K562 (cell line): ENCODE results near the gene IQGAP3. TPM values are rescaled to one million over a fixed set of nuclear protein-coding genes. Genes with fewer than 3 reads are reported as not detected.

Experiments
- AFF1 ChIP-seq, 2 experiments: fragments of 450-650 bp; IDR thresholded peaks; 2 replicates each; pipeline ENCODE4 v1.6.1; 2018; ENCODE audit warnings: mild to moderate bottlenecking in 2 of 2, low read depth in 1 of 2; ENCODE audit not compliant: partially characterized antibody in 2 of 2
- DMBX1 ChIP-seq: fragments of 250-450 bp; sonication (Bioruptor Pico); IDR thresholded peaks from 2 replicates; pipeline ENCODE4 v1.8.0; 2022; ENCODE audit warnings: inconsistent platforms, mild to moderate bottlenecking, moderate library complexity, borderline replicate concordance
- HMG20B ChIP-seq: fragments of 250-450 bp; sonication (Bioruptor Pico); IDR thresholded peaks from 2 replicates; pipeline ENCODE4 v1.5.0; 2021; ENCODE audit warnings: mild to moderate bottlenecking
- HOMEZ ChIP-seq: fragments of 250-450 bp; sonication (Bioruptor Pico); IDR thresholded peaks from 2 replicates; pipeline ENCODE4 v1.4.0; 2020; ENCODE audit warnings: mild to moderate bottlenecking, moderate library complexity
- NFATC3 ChIP-seq: fragments of 450-650 bp; IDR thresholded peaks from 2 replicates; pipeline ENCODE4 v1.6.1; 2017; ENCODE audit warnings: mild to moderate bottlenecking
- NFYB ChIP-seq: IDR thresholded peaks from 2 replicates; pipeline ENCODE4 v1.6.1; 2011; ENCODE audit warnings: mild to moderate bottlenecking, moderate library complexity; ENCODE audit not compliant: insufficient read length; ENCODE audit errors: extremely low read depth
- PCBP1 ChIP-seq: fragments of 200-400 bp; formaldehyde crosslinking; IDR thresholded peaks from 2 replicates; pipeline ENCODE4 v1.6.1; 2018; ENCODE audit warnings: mild to moderate bottlenecking, low read depth, low read length; ENCODE audit not compliant: poor library complexity, severe bottlenecking
- SAFB ChIP-seq: fragments of 200-400 bp; formaldehyde crosslinking; IDR thresholded peaks from 2 replicates; pipeline ENCODE4 v1.6.1; 2017; ENCODE audit warnings: low read depth, low read length, borderline replicate concordance
- SRSF3 ChIP-seq: fragments of 200-400 bp; formaldehyde crosslinking; IDR thresholded peaks from 2 replicates; pipeline ENCODE4 v1.6.1; 2016; ENCODE audit warnings: mild to moderate bottlenecking, low read length, moderate library complexity; ENCODE audit not compliant: insufficient read depth
- TEAD4 ChIP-seq, 2 experiments: sonication (generic) in 1 of 2; formaldehyde crosslinking in 1 of 2; IDR thresholded peaks; 2 replicates each; pipeline versions ENCODE4 v1.6.1 to v1.8.0; 2012 to 2022; ENCODE audit warnings: borderline replicate concordance in 1 of 2, inconsistent platforms in 1 of 2, low read length in 1 of 2, mild to moderate bottlenecking in 1 of 2, missing genetic modification reagents in 1 of 2
- TRIM25 ChIP-seq: fragments of 450-650 bp; IDR thresholded peaks from 2 replicates; pipeline ENCODE4 v1.7.0; 2016; ENCODE audit warnings: borderline replicate concordance
- ZBTB34 ChIP-seq: fragments of 250-450 bp; sonication (Bioruptor Pico); IDR thresholded peaks from 2 replicates; pipeline ENCODE4 v1.8.0; 2021; ENCODE audit warnings: mild to moderate bottlenecking, moderate library complexity
- ZNF12 ChIP-seq: sonication (generic); formaldehyde crosslinking; IDR thresholded peaks from 2 replicates; pipeline ENCODE4 v1.4.0; 2020; ENCODE audit warnings: mild to moderate bottlenecking, missing genetic modification reagents
- ZNF232 ChIP-seq: sonication (generic); formaldehyde crosslinking; IDR thresholded peaks from 2 replicates; pipeline ENCODE4 v1.8.0; 2022; ENCODE audit warnings: mild to moderate bottlenecking, missing genetic modification reagents
- ZNF263 ChIP-seq: sonication (generic); formaldehyde crosslinking; IDR thresholded peaks from 2 replicates; pipeline ENCODE4 v1.8.0; 2022; ENCODE audit warnings: mild to moderate bottlenecking, missing genetic modification reagents, borderline replicate concordance
- ZNF444 ChIP-seq: fragments of 250-450 bp; sonication (Bioruptor Pico); IDR thresholded peaks from 2 replicates; pipeline ENCODE4 v1.4.0; 2020; ENCODE audit warnings: mild to moderate bottlenecking, moderate library complexity
- polyA plus RNA-seq, 8 experiments: library from polyadenylated mRNA; depleted of rRNA in 4 of 8; stranded (reverse) in 5 of 8; unstranded in 3 of 8; fragments of >200 nt; fragmentation: Nextera tagmentation in 2 of 8; fragmentation: Illumina TruSeq in 1 of 8; extraction: Ambion mirVana in 2 of 8; extraction: Trizol in 1 of 8; gene quantifications; 2 replicates each; pipeline versions ENCODE4 v1.2.1 to v1.2.3, GENCODE V29; 2011 to 2014; ENCODE audit warnings: inconsistent platforms in 1 of 8, missing spikeins in 1 of 8
- total RNA-seq, 7 experiments: library from RNA; depleted of rRNA in 6 of 7; stranded (reverse); fragments of >200 nt in 6 of 7; fragmentation: Illumina TruSeq in 2 of 7; extraction: Trizol in 2 of 7; gene quantifications; 2 replicates each; pipeline versions ENCODE4 v1.2.1 to v1.2.3, GENCODE V29; 2011 to 2021; ENCODE audit warnings: low replicate concordance in 1 of 7

The IQGAP3 gene
- total and polyA plus RNA-seq, 9 of the 15 experiments (the other 6 are each of a cell fraction or from before 2014, with no cell fraction given) = 1.4 to 16.6 (median 11.9) TPM

GRCh38 chr1:156502894-156503697 lies 69.3 kb downstream of the IQGAP3 start (continued):
- TF ChIP-seq TEAD4 (IDR thresholded peaks at IDR 0.05; ENCODE audit: low read length) = no peak
- TF ChIP-seq TEAD4 (CRISPR knock-in tag; IDR thresholded peaks at IDR 0.05; ENCODE audit: borderline replicate concordance) = no peak
- no peak for TF ChIP-seq AFF1 (IDR thresholded peaks at IDR 0.05; ENCODE audit: low read depth in 1 of 2, partially characterized antibody in 2 of 2)
- no peak for TF ChIP-seq HOMEZ (CRISPR knock-in tag)
- TF ChIP-seq NFYB = peak; percentile 66
- TF ChIP-seq ZNF263 (CRISPR knock-in tag) = no peak
- TF ChIP-seq ZNF232 = no peak
- TF ChIP-seq ZNF12 = no peak
- peak; percentile 41; the same call in 1 of the 2 replicates for TF ChIP-seq DMBX1 (CRISPR knock-in tag)
- no peak for TF ChIP-seq PCBP1
- no peak for TF ChIP-seq ZBTB34 (CRISPR knock-in tag)
- no peak for TF ChIP-seq NFATC3
- no peak for TF ChIP-seq HMG20B (CRISPR knock-in tag)
- TF ChIP-seq SRSF3 = no peak
- no peak for TF ChIP-seq ZNF444 (CRISPR knock-in tag)
- TF ChIP-seq TRIM25 = no peak
- TF ChIP-seq SAFB = no peak
